Endothelial cell of umbilical vein (primary cell): Measurements from ENCODE around the gene IQCN. TPM values are rescaled to one million over a fixed set of nuclear protein-coding genes. Genes with fewer than 3 reads are reported as not detected.

Experiments used
- BruUV-seq: library from RNA; stranded (reverse); fragments of 400-500 nt; replicated peaks from 2 replicates; lab custom pipeline; 2021; lab: Mats Ljungman, UMichigan
- CTCF ChIA-PET: fragments of 300-600, 350-600 bp; sonication (Branson Sonifier 250); formaldehyde crosslinking; loops from one replicate; lab custom pipeline; 2021; ENCODE audit warnings: antibody characterized with exemption, inconsistent platforms; lab: Charles Lee
- POLR2A ChIA-PET: fragments of 300-600, 350-600 bp; sonication (Branson Sonifier 250); formaldehyde crosslinking; loops from one replicate; lab custom pipeline; 2021; ENCODE audit warnings: antibody characterized with exemption, inconsistent platforms; lab: Charles Lee
- DNase-seq: peaks from one replicate; pipeline ENCODE4 v3.0.0-alpha.2; 2011; ENCODE audit warnings: low read depth, low spot score
- FAIRE-seq: peaks from 2 replicates; lab custom pipeline; 2011; peaks lifted over from hg19 to GRCh38; lab: Jason Lieb, UNC
- H2AFZ ChIP-seq: 2 replicates; pipeline ENCODE4 v1.6.0; 2012; ENCODE audit warnings: low read depth, low read length, control low read depth, inconsistent platforms
- H3K27ac ChIP-seq: 2 replicates; pipeline ENCODE4 v1.5.1; 2011; ENCODE audit warnings: low read depth, mild to moderate bottlenecking, control low read depth, low read length, moderate library complexity; ENCODE audit not compliant: insufficient read depth
- H3K27me3 ChIP-seq, 2 experiments: 2 replicates each; pipeline versions ENCODE4 v1.6.0 to v1.6.1; 2011; ENCODE audit warnings: low read length in 2 of 2, mixed read lengths in 1 of 2; ENCODE audit not compliant: control insufficient read depth in 2 of 2, insufficient read depth in 2 of 2
- H3K36me3 ChIP-seq, 2 experiments: 2 replicates in 1 of 2; 3 replicates in 1 of 2; pipeline ENCODE4 v1.5.1; 2011; ENCODE audit warnings: low read length in 2 of 2, mild to moderate bottlenecking in 1 of 2, moderate library complexity in 1 of 2; ENCODE audit not compliant: control insufficient read depth in 2 of 2, insufficient read depth in 2 of 2; ENCODE audit errors: extremely low read depth in 1 of 2
- H3K4me1 ChIP-seq: 3 replicates; pipeline ENCODE4 v1.5.1; 2011; ENCODE audit warnings: mild to moderate bottlenecking, low read length; ENCODE audit not compliant: control insufficient read depth, insufficient read depth; ENCODE audit errors: extremely low read depth
- H3K4me2 ChIP-seq: 2 replicates; pipeline ENCODE4 v1.6.1; 2011; ENCODE audit warnings: low read length, control low read depth, mixed read lengths; ENCODE audit not compliant: insufficient read depth
- H3K4me3 ChIP-seq, 3 experiments: fragments of 200-600 bp in 1 of 3; sonication (generic), shearing (Covaris generic) in 1 of 3; replicated peaks in 1 of 3; 2 replicates each; pipeline ENCODE4 v1.5.1; 2011 to 2016; ENCODE audit warnings: control low read depth in 3 of 3, low read length in 3 of 3, mild to moderate bottlenecking in 2 of 3, inconsistent platforms in 1 of 3, low read depth in 1 of 3, moderate library complexity in 1 of 3; ENCODE audit not compliant: insufficient read depth in 1 of 3
- H3K79me2 ChIP-seq: 2 replicates; pipeline ENCODE4 v1.6.0; 2012; ENCODE audit warnings: low read length, inconsistent platforms; ENCODE audit not compliant: control insufficient read depth, insufficient read depth
- H3K9ac ChIP-seq: replicated peaks from 2 replicates; pipeline ENCODE3; 2011; ENCODE audit warnings: low read length, control low read depth; ENCODE audit not compliant: insufficient read depth; ENCODE audit errors: extremely low read depth
- H3K9me1 ChIP-seq: replicated peaks from 3 replicates; pipeline ENCODE4 v1.6.0; 2011; ENCODE audit warnings: mild to moderate bottlenecking, low read length; ENCODE audit not compliant: control insufficient read depth, insufficient read depth; ENCODE audit errors: extremely low read depth
- H3K9me3 ChIP-seq: replicated peaks from 2 replicates; pipeline ENCODE4 v1.5.1; 2012; ENCODE audit warnings: low read length, inconsistent platforms; ENCODE audit not compliant: control insufficient read depth, insufficient read depth
- H4K20me1 ChIP-seq: replicated peaks from 2 replicates; pipeline ENCODE3; 2011; ENCODE audit warnings: mild to moderate bottlenecking, low read length; ENCODE audit not compliant: control insufficient read depth, insufficient read depth; ENCODE audit errors: extremely low read depth
- EZH2 ChIP-seq: IDR thresholded peaks from 2 replicates; pipeline ENCODE4 v1.6.1; 2012; ENCODE audit warnings: borderline replicate concordance, low read depth, mild to moderate bottlenecking, moderate library complexity, low read length, inconsistent platforms; ENCODE audit not compliant: severe bottlenecking
- FOS ChIP-seq: IDR thresholded peaks from 2 replicates; pipeline ENCODE4 v1.6.1; 2011; ENCODE audit warnings: mild to moderate bottlenecking, low read length, moderate library complexity, borderline replicate concordance; ENCODE audit not compliant: insufficient read depth
- GATA2 ChIP-seq: IDR thresholded peaks from 2 replicates; pipeline ENCODE4 v1.7.0; 2011; ENCODE audit warnings: low read depth, mild to moderate bottlenecking, moderate library complexity, mixed read lengths, low read length; ENCODE audit not compliant: insufficient read length, insufficient read depth
- JUN ChIP-seq: IDR thresholded peaks from 2 replicates; pipeline ENCODE4 v1.6.1; 2011; ENCODE audit warnings: borderline replicate concordance, low read depth; ENCODE audit not compliant: insufficient read length, insufficient read depth
- MYC ChIP-seq: IDR thresholded peaks from one replicate; pipeline ENCODE4 v1.6.1; 2011; ENCODE audit warnings: mild to moderate bottlenecking, low read depth, low read length
- POLR2A ChIP-seq: IDR thresholded peaks from 2 replicates; pipeline ENCODE4 v1.6.1; 2012; ENCODE audit warnings: low read depth, mild to moderate bottlenecking, control low read depth, low read length
- POLR2AphosphoS5 ChIP-seq: IDR thresholded peaks from 2 replicates; pipeline ENCODE4 v1.6.1; 2012; ENCODE audit warnings: low read depth, mild to moderate bottlenecking, control low read depth, low read length, moderate library complexity; ENCODE audit not compliant: insufficient read depth
- dilution Hi-C: fragments of 300-500 bp; cut with MboI; formaldehyde crosslinking; loops from one replicate; pipeline ENCODE4 v1.15.0; 2019; ENCODE audit warnings: low sequenced_read_pairs; ENCODE audit not compliant: extremely low pct_ligation_motif_present
- intact Hi-C: fragments of 100-400 bp; cut with micrococcal nuclease; formaldehyde crosslinking; loops from one replicate; pipeline ENCODE4 v1.10.0; 2022
- polyA plus RNA-seq, 4 experiments: library from polyadenylated mRNA; depleted of rRNA in 3 of 4; stranded (reverse) in 3 of 4; unstranded in 1 of 4; fragments of >200 nt; gene quantifications; 2 replicates each; pipeline versions ENCODE4 v1.2.1 to v1.2.3, GENCODE V29; 2011 to 2012; ENCODE audit warnings: missing spikeins in 1 of 4
- total RNA-seq: library from RNA; stranded (reverse); gene quantifications from 2 replicates; pipeline ENCODE4 v1.2.3, GENCODE V29; 2021
- TF ChIP-seq, protein P1 (sequence below), 2 donors: IDR thresholded peaks; 1 replicate in 1 of 2; 2 replicates in 1 of 2; pipeline ENCODE4 v1.5.1; 2011; ENCODE audit warnings: low read length in 2 of 2, mild to moderate bottlenecking in 2 of 2, moderate library complexity in 2 of 2, control low read depth in 1 of 2, inconsistent platforms in 1 of 2, low read depth in 1 of 2; ENCODE audit not compliant: insufficient read depth in 1 of 2; ENCODE audit errors: extremely low read depth in 1 of 2
- TF ChIP-seq, protein P2 (sequence below): IDR thresholded peaks from 2 replicates; pipeline ENCODE4 v1.6.1; 2011; ENCODE audit not compliant: insufficient read depth, insufficient read length

The IQCN gene
- total and polyA plus RNA-seq, 2 donors (not counting 3 experiments of a cell fraction or from before 2014, with no cell fraction given) = 1.5 to 3.0 TPM

DNA sequence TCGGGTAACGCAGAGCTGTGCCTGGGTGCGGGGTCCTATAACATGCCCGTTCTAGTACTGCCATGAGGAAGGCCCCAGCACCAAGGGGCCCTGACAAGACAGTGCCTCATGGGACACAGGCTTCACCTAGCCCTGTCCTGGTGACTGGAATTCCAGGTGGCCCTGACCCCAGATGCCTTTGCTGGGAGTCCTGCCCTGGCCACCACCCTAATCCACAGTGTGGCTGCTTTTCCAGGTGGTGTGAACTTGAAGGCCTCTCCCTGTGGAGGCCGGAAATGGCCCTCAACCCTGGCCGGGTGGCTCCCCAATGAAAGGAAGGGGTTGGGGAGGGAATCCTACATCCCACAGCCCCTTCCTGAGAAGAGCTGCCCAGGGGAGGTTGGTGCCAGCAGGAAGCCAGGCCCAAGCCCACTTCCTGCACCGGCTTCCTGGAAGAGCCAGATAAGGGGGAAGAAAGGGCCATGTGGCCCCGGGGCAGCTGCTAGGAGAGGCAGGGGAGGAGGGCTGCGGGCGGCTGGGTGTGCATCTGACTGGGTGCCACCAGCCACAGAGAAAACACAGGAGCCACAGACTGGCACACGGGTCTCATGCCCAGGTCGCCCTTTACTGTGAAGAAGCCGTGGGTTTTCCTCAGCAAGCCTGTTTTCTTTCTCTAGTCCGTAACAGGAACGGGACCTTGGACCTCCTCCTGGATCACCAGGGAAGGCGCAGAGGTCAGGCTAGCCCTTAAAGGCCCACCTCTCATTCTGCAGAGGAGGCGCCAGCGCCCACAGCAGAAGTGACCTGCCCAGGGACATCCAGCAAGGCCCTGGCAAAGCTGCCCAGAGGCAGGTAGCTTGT lies 43.9 kb upstream of the IQCN start:
- Histone ChIP-seq H3K36me3 (no peaks in the 10 kb centered on the region), H3K27ac (peak overlapping the region; percentile 33), H2AFZ (no peak overlapping the region), H3K4me3 (no peak overlapping the region), H3K4me1 (peaks cover 48% of the 10 kb centered on the region), H3K9ac (peak overlapping the region; percentile 38), H4K20me1 (no peaks in the 10 kb centered on the region), H3K4me2 (peak overlapping the region; percentile 39), H3K9me3 (no peaks in the 10 kb centered on the region), H3K79me2 (peaks cover 30% of the 10 kb centered on the region), H3K9me1 (no peaks in the 10 kb centered on the region), H3K27me3 (no peaks in the 10 kb centered on the region)
- CTCF ChIA-PET = interaction anchor here (1.2 to 5.8 kb wide), 5 partner anchors 10 to 119 kb away, joined by 3 to 87 read pairs (median 5); partner anchors contain the start of gene JUND
- intact Hi-C loops (loop anchor here (1.0 kb wide), 1 partner anchor 14 kb away; no protein-coding TSS in a partner anchor), dilution Hi-C loops (no loop called here)
- FAIRE-seq = peak; percentile 90
- BruUV-seq = no TSS peak
- TF ChIP-seq GATA2 (peak; percentile 92), FOS (no peak), EZH2 (no peak), POLR2AphosphoS5 (peak; percentile 96), POLR2A (peak; percentile 50), JUN (no peak), MYC (no peak)
- TF ChIP-seq, protein P1, sequence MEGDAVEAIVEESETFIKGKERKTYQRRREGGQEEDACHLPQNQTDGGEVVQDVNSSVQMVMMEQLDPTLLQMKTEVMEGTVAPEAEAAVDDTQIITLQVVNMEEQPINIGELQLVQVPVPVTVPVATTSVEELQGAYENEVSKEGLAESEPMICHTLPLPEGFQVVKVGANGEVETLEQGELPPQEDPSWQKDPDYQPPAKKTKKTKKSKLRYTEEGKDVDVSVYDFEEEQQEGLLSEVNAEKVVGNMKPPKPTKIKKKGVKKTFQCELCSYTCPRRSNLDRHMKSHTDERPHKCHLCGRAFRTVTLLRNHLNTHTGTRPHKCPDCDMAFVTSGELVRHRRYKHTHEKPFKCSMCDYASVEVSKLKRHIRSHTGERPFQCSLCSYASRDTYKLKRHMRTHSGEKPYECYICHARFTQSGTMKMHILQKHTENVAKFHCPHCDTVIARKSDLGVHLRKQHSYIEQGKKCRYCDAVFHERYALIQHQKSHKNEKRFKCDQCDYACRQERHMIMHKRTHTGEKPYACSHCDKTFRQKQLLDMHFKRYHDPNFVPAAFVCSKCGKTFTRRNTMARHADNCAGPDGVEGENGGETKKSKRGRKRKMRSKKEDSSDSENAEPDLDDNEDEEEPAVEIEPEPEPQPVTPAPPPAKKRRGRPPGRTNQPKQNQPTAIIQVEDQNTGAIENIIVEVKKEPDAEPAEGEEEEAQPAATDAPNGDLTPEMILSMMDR (IDR thresholded peaks at IDR 0.05; ENCODE audit: extremely low read depth in 1 of 2, insufficient read depth in 1 of 2, low read depth in 1 of 2, low read length in 2 of 2) = no peak
- TF ChIP-seq, protein P2, sequence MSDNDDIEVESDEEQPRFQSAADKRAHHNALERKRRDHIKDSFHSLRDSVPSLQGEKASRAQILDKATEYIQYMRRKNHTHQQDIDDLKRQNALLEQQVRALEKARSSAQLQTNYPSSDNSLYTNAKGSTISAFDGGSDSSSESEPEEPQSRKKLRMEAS = no peak
- DNase-seq = peak; percentile 71
- POLR2A ChIA-PET = interaction anchor here (0.7 to 4.2 kb wide), 4 partner anchors 13 to 37 kb away, joined by 3 to 52 read pairs (median 4); partner anchors contain the start of gene JUND
